HT1080 (cell line): Measurements from ENCODE around the gene CCDC24. TPM values are rescaled to one million over a fixed set of nuclear protein-coding genes. Genes with fewer than 3 reads are reported as not detected.

Experiments used
- DNase-seq: peaks from one replicate; pipeline ENCODE4 v3.0.0-alpha.2; 2015; ENCODE audit warnings: low read depth
- total RNA-seq: library from RNA; depleted of rRNA; stranded (reverse); fragments of >200 nt; shearing (Covaris generic); gene quantifications from 2 replicates; pipeline ENCODE4 v1.2.3, GENCODE V29; 2014

The CCDC24 gene
- total RNA-seq, 1 experiment from 2014 or later: 9.6 TPM

GRCh38 chr1:43963006-43963405 lies 28.4 kb upstream of the CCDC24 start:
- DNase-seq: no peak

- no peak for DNase-seq
Observed at GRCh38 chr1:43963890-43964289, 27.5 kb upstream of the CCDC24 start.

GRCh38 chr1:43965316-43965715 lies 26.1 kb upstream of the CCDC24 start:
- no peak for DNase-seq

- no peak for DNase-seq
Observed at GRCh38 chr1:43968348-43968948, 23.0 kb upstream of the CCDC24 start.

- no peak for DNase-seq
Observed at GRCh38 chr1:43969416-43969745, 22.0 kb upstream of the CCDC24 start.

GRCh38 chr1:43969746-43970466 lies 21.5 kb upstream of the CCDC24 start, which contains the start of gene DPH2:
Gene DPH2 (plus strand): TSS chr1:43970010. CDS start chr1:43970176, 166 bp downstream.
- peak; percentile 94 for DNase-seq

- no peak for DNase-seq
Observed at GRCh38 chr1:43970502-43970901, 20.9 kb upstream of the CCDC24 start.

- DNase-seq: no peak
Observed at GRCh38 chr1:43970911-43971310, 20.5 kb upstream of the CCDC24 start.

- no peak for DNase-seq
Observed at GRCh38 chr1:43971336-43971980, 19.9 kb upstream of the CCDC24 start.

- no peak for DNase-seq
Observed at GRCh38 chr1:43973981-43974442, 17.4 kb upstream of the CCDC24 start.

GRCh38 chr1:43974443-43975248 lies 16.8 kb upstream of the CCDC24 start, which contains the start of gene ATP6V0B:
Gene ATP6V0B (plus strand): TSS chr1:43974960. CDS start chr1:43975041, 81 bp downstream.
- peak; percentile 91 for DNase-seq

GRCh38 chr1:43975249-43975961 lies 16.0 kb upstream of the CCDC24 start:
- no peak for DNase-seq

GRCh38 chr1:43976045-43976444 lies 15.4 kb upstream of the CCDC24 start:
- DNase-seq: no peak

- no peak for DNase-seq
Observed at GRCh38 chr1:43976890-43977289, 14.5 kb upstream of the CCDC24 start.

GRCh38 chr1:43977376-43978263 lies 13.8 kb upstream of the CCDC24 start:
- no peak for DNase-seq

- no peak for DNase-seq
Observed at GRCh38 chr1:43978264-43978550, 13.2 kb upstream of the CCDC24 start.

- peak; percentile 17 for DNase-seq
Observed at GRCh38 chr1:43978551-43979260, 12.7 kb upstream of the CCDC24 start, which contains the start of gene B4GALT2. Gene B4GALT2 (plus strand): TSS chr1:43979210. CDS start chr1:43981161, 1,951 bp downstream.

- no peak for DNase-seq
Observed at GRCh38 chr1:43979261-43979527, 12.2 kb upstream of the CCDC24 start.

GRCh38 chr1:43979528-43980254 lies 11.7 kb upstream of the CCDC24 start:
- peak; percentile 59 for DNase-seq
